Activated CD8-positive, alpha-beta memory T cell treated with anti-CD3 and anti-CD28 coated beads for 48 hours (primary cell): ENCODE results near the gene ARVCF.
"Not testable (repeated sequence)": the region's sequence is repeated elsewhere in the genome, so short reads cannot be mapped to it uniquely, and the experiment has no call there.

Source experiments
- DNase-seq, 3 experiments: peaks; one replicate each; pipeline ENCODE4 v3.0.0-alpha.2; 2020; ENCODE audit warnings: low read depth in 2 of 3, low spot score in 2 of 3

The ARVCF gene

DNA sequence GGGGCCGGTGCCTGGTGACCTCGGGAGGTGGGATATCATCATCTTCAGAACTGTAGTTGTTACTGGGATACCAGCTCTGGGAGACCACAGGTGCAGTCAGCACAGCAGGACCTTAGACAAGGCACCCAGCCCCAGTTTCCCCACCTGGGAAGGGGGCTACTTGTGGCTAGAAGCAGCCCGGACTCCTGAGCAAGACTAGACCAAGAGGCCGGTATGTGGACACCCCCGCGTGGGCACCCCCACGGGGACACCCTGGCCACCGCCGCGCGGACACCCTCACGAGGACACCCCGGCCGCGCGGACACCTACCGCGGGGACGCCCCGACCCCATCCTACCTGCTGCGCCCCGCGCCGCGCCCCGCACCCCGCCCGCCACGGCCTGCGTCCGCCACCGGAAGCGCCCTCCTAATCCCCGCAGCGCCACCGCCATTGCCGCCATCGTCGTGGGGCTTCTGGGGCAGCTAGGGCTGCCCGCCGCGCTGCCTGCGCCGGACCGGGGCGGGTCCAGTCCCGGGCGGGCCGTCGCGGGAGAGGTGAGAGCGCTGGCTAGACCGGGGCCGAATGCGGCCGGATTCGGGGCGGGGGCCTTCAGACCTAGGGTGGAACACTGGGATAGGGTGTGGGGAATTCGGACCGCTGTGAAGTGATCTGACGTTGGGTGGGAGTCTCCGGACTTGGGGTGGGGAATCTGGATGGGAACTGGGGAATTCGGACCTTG, 75.1 kb downstream of the ARVCF start, which contains the start of the genes COMT and TXNRD2:
Gene COMT, plus strand, starts transcription at position 408 of the 718 bp plus-strand sequence. CDS start 20,755 bp downstream, outside the sequence.
Gene TXNRD2, minus strand, starts transcription at position 454 of the 718 bp plus-strand sequence. Its CDS starts 15 bp downstream, at position 439.
- DNase-seq, result peak; percentile 43 to 60 (median 51)

DNA sequence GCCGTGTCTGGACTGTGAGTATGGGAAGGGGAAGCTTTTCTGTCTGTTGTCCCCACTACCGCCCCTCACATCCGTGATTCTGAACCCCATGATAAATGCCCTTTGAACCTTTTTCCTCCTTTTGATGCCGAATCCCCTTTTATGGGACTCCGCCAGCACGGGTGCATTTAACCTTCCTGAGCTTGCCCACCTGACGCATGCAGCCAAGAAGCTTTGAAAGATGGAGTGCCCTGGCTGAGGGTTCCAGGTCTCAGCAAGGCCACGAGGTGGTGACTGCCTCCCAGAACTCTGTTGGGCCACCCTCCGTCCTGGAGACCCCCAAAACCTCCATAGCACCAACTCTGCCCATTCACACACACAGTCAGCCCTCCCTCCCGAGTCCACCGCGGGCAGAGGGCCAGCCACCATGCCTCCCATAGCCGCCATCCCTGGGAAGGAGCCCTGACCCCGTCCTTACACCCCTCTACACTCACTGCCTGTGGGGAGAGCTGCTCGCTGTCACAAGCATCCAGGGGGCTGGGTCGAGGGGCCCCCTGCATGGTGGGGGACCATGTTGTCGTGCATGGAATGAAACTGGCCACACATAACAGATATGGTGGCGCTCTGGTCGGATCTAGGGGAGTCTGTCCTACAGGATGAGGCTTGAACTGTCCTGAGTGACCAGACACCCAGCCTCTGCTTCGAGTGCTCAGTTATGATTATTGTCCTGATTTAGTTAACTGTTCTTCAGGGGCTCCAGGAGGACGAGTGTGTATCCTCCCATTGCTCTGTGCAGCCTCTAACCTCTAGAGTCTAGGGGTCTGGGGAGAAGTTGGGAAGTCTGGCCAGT, 75.9 kb downstream of the ARVCF start:
- no peak for DNase-seq

DNA sequence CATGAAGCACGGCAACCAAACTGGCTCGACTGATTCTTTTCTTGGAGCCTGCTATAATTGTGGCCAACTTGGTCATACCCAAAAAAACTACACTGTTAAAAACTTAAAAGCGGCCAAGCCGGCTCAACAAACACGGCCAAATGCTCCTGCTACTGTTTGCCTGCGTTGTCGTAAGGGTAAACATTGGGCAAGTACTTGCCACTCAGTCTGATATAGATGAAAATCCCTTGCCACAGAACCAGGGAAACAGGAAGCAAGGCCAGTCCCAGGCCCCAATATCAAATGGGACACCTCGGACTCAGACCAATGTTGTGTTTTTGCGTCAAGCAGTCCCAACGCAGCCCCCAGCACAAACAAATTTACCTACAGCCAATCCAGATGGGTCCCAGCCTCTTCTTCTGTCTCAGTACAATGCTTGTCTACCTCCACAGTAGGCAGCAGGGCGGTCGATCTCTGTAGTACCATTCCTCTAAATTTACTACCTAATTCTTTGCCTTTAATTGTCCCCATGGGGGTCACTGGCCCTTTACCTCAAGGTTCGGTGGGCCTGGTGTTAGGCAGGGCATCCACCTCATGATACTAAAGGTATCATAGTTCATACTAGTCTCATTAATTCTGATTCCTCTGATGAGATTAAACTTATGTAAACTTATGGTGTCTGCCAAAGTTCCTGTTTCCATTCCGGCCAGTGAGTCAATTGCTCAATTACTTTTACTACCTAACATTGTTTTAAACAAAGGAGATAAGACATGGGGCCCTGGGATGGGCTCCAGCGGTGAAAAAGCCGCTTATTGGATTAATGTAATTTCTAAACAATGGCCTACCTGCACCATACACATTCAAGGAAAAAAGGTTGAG, 78.8 kb downstream of the ARVCF start:
- DNase-seq, result no peak

DNA sequence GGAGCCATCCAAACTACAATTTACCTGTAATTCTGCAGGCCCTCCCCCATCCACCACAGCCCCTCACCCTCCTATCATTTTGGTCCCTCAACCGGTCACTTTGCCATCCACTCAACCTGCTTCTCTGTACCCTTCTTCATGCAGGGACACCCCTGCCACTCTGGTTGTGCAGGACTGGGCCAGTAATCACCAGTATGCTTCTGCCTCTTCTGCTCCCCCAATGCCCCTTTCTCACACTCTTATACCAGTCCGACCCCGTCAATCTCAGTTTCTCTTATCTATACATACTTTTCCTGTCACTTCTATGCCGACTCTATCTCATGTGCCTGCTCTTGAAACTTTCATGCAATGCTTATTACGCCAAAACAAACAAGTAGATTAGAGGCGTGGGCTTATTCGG, 80.1 kb downstream of the ARVCF start:
- DNase-seq, result no peak

DNA sequence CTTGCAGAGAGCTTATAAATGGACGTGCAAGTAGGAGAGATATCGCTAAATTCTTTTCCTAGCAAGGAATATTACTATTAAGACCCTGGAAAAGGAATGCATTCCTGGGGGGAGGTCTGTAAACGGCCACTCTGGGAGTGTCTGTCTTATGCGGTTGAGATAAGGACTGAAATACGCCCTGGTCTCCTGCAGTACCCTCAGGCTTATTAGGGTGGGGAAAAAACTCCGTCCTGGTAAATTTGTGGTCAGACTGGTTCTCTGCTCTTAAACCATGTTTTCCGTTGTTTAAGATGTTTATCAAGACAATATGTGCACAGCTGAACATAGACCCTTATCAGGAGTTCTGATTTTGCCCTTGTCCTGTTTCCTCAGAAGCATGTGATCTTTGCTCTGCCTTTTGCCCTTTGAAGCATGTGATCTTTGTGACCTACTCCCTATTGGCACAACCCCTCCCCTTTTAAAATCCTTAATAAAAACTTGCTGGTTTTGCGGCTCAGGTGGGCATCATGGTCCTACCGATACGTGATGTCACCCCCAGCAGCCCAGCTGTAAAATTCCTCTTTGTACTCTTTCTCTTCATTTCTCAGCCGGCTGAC, 81.4 kb downstream of the ARVCF start:
- DNase-seq, result not testable (repeated sequence)

DNA sequence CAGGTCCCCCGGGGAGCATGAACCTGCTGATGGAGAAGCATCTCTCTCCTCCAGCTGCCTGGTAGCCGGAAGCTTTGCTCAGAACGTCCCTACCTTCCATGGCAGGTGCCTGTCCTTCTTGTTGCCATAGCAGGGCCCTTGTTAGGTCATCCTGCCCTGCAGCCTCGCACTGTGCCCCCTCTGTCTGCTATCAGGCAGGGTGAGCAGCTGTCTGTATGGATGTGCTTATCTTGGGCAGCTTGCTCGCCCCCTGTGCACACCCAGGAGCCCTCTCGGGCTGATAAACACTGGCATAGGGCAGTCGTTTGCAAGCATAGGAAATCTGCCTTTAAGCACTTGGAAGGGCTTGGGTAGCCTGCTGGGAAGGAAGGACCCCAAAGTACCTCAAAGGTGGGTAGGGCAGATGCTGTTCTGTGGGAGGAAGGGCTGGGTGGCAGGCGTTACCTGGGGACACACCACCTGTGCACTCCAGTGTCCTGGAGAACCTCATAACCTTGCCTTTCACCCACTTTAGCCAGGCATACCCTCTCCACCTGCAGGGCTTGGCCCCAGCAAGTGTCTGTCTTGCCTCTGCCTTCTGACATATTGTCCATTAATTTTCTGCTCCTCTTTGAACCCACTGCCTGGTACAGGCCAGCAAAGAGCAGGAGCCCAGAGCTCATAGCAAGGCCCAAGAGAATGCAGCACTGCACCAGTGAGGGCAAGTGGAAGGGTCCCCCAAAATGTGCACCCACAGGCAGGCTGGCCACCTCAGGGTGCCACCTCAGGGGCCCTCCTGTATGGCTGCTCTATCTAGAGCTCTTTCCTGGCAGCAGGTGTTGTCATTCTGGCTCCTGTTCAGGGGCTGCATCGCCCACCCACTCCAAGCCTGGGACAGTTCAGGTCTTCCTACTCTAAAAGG, 83.0 kb downstream of the ARVCF start:
- no peak for DNase-seq

DNA sequence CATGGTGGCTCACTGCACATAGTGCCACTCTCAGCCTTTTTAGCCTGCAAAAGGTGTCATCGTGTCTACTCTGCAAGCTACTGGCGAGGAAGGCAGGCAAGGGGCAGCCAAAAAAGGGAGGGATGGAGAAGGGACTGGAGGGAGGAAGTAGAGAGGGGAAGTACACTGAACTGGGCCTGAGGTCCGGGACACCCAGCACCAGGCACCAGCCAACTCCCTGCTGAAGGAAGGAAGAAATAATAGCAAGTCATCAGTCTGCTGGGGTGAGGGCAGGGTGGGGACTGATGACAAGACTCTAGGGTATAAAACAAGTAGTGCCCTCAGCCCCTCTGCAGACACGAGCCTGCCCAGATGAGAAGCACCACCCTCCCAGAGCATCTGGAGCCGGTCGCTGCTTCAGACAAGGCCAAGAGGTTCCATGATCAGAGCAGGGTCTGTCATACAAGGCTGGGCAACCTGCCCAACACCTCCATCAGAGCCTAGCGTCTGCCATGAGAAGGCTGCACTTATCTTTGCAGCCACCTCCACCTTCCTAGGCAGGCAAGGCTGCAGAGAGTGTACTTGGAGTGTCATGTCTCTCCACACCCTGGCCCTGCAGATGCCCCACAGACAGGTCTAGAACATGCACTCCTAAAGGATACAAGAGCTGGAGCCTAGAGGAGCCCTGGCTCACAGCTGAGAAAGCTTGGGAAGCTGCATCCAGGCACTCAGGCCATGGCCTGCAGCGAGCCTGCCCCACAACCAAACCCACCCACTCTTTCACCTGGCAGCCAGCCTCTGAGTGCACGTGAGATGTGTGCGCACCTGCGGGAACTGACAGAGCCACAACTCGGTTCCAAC, 84.0 kb downstream of the ARVCF start:
- DNase-seq, result no peak

DNA sequence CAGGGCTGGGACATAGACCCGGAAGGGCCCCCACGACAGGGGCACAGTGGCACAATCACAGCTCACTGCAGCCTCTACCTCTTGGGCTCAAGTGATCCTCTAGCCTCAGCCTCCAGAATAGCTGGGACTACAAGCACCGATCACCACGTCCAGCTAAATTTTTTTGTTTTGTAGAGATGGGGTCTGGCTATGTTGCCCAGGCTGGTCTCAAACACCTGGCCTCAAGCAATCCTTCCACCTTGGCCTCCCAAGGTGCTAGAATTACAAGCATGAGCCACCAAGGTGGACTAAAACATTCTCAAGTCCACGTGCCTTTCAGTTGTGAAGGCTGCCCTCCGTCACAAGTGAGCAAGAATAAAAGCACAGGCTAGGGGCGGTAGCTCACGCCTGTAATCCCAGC, 85.1 kb downstream of the ARVCF start:
- DNase-seq, result no peak

DNA sequence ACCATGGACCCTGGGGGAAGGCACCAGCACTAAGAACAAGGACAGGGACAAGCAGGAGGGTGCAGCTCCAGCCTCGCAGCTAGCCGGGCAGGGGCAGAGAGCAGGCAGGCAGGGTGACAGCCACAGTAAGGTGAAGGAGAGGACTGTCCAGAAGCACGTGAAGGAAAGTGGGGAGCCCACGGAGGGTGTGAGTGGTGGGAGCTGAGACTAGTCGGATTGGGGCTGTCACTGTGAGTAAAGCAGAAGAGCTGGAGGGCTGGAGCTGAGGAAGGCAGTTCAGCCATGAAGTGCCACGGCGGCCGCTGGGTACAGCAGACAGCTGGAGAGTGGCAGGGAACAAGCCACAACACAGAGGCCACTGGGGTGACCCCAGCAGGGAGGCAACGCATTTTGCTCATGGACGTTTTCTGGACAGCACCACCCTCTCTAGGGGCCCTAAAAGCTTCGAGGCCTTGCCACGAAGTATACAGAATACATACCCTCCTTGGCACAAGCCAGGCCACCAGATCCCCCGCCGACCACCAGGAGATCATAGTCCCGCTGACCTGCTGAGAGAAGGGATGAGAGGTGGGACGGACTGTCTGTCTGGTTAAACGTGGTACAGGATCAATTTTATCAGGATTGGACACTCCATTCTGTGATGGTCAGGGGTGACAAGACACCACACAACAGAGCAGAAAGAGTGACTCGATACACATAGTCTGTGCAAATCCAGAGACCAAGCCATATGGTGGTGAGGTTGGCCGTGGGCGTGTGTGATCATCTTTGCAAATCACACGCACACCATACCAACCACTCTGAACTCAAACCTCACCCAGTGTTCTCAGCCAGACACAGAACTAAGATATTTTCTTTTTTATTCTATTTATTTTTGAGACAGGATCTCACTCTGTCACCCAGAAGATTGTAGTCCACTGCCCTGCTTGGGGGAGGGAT, 85.8 kb downstream of the ARVCF start:
- DNase-seq, result no peak

DNA sequence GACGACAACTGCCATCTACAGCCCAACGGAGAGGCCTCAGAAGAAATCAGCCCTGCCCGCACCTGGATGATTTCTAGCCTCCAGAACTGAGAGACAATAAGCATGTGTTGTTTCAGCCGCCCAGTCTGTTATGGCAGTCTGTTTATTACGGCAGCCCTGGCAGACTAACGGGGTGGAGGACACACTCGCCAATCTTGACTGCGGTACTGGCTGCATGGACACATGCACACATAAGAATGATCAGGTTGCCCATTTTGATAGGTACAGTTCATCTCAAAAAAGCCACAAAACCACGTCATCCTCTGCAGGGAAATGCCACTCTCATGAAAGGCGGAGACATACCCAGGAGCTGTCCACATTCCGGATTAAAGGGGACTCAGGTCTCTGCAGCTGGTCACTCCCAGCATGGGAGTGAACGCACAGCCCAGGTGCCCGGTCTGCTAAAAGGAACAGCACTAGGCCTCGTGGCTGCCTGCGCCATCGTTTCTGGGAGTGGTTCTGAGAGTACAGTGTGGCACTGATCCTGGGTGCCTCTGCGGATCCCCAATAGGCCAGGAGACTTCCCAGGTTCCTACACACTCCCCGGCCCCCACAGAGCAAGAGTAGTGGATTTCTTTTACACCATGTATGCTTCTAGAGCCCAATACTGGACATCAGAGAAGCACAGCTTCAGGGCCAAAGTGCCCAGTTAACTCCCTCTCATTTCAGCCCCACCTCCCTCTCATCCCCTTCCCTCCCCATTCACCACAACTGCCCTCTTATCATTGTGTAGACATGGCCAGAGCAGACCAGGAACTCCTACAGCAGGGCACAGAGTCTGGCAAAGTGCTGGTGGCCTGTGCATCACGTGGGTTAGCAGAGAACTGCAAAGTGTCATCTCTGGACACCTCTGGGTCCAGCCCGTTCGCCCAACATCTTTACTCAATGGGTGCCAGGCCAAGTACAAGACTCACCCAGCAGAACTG, 86.8 kb downstream of the ARVCF start:
- no peak for DNase-seq

DNA sequence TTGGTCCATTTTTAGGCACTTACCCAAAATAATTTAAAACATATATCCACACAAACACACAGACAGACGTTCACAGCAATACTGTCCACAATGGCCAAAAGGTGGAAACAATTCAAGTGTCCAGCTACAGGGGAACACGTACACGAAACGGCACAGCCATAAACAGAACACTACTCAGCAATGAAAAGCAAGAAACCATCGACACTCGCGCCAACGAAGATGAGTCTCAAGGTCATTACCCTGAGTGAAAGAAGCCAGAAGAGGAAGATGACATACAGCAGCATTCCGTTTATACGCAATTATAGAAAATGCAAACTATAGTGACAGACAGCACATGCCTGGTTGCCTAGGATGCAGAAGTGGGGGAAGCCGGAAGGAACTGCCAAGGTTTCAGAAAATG, 88.4 kb downstream of the ARVCF start:
- no peak for DNase-seq

DNA sequence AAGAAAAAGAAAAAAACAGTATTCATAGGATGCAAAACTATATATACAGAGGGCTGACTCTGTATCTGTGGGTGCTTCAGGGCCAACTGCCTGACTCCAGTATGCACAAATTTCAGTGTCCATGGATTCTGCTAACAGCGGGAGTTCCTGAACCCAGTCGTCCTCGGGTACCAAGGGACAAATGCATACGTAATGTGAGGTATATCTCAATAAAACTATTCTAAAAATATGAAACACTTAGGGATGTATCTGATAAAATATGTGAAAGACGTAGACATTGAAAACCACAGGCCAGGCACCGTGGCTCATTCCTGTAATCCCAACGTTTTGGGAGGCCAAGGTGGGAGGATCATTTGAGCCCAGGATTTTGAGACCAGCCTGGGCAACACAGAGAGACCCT, 88.9 kb downstream of the ARVCF start:
- no peak for DNase-seq

DNA sequence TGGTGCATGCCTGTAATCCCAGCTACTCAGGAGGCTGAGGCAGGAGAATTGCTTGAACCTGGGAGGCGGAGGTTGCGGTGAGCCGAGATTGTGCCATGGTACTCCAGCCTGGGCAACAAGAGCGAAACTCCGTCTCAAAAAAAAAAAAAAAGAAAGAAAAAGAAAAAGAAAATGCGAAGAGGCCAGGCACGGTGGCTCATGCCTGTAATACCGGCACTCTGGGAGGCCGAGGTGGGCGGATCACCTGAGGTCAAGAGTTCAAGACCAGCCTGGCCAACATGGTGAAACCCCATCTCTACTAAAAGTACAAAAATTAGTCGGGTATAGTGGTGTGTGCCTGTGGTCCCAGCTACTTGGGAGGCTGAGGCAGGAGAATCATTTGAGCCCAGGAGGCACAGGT, 90.6 kb downstream of the ARVCF start:
- DNase-seq, result not testable (repeated sequence)

DNA sequence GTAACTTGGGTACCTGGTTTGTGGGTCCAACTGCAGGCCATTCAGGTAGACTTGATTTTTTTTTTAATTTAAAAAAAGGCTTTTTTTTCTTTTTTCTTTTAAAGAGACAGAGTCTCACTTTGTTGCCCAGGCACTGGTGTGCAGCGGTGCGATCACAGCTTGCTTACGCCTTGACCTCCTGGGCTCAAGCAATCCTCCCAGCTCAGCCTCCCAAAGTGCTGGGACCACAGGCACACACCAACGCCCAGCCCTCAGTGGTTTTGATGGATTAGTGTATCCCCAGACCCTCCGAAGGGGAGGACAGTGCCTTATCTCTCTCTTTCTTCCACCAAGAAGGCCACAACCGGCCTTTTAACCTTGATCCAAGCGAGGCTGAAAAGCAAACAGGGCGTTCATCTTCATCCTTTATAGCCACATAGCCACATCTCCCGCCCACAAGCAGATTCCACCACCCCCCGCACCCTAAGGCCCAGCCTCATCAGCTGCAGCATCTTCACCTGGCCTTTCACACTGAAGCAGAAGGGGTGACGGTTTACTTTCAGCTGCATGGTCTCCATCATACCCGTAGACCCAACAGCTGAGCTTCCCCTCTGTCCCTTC, 92.6 kb downstream of the ARVCF start:
- no peak for DNase-seq

DNA sequence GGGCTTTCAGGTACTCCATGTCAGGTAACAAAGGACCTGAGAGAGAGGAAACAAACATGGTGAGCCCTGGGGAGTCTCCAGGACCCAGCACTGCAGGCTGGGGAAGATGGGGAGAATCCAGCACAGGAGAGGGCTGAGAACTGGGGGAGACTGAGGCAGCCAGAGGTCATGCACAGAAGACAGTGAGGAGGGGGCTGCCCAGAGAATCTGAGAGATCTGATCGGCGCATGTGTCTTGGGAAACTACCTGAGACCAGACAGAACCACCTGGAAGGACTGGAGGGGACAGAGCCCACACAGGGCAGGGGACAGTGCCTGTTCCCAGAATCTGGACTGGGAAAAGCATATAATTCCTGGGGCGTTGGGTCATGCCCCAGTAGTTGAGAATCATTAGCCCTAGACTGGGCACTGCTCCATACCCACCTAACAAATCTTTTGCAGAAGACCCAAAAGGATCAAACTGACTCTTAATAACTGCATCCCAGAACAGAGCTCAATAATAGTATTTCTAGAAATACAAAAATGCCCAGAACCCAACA, 95.0 kb downstream of the ARVCF start:
- DNase-seq, result no peak
